Mesenchymal stem cell (in vitro differentiated cells and primary cell): ENCODE results near the gene LYRM9.

Source experiments
- DNase-seq: peaks from one replicate; pipeline ENCODE4 v3.0.0-alpha.2; 2013
- H2AFZ ChIP-seq: one replicate; pipeline ENCODE4 v1.6.1; 2013; ENCODE audit warnings: low read depth, mild to moderate bottlenecking, control low read depth, inconsistent platforms, low read length, moderate library complexity
- H2AK5ac ChIP-seq: 2 replicates; pipeline ENCODE4 v1.6.1; 2013; ENCODE audit warnings: low read length, moderate library complexity, mild to moderate bottlenecking, inconsistent platforms; ENCODE audit not compliant: severe bottlenecking
- H2BK120ac ChIP-seq: one replicate; pipeline ENCODE4 v1.6.1; 2013; ENCODE audit warnings: low read depth, mild to moderate bottlenecking, inconsistent platforms, low read length, moderate library complexity
- H2BK12ac ChIP-seq, 2 experiments: one replicate each; pipeline ENCODE4 v1.6.1; 2013; ENCODE audit warnings: inconsistent platforms in 2 of 2, low read length in 2 of 2, mild to moderate bottlenecking in 2 of 2, moderate library complexity in 2 of 2, control low read depth in 1 of 2
- H2BK15ac ChIP-seq: one replicate; pipeline ENCODE4 v1.6.1; 2013; ENCODE audit warnings: mild to moderate bottlenecking, low read depth, inconsistent platforms; ENCODE audit not compliant: poor library complexity, severe bottlenecking
- H2BK5ac ChIP-seq: 2 replicates; pipeline ENCODE4 v1.6.1; 2013; ENCODE audit warnings: low read depth, mild to moderate bottlenecking, low read length, control low read depth, inconsistent platforms; ENCODE audit not compliant: poor library complexity, severe bottlenecking
- H3K14ac ChIP-seq, 2 experiments: one replicate each; pipeline ENCODE4 v1.6.1; 2013; ENCODE audit warnings: inconsistent platforms in 2 of 2, low read length in 2 of 2, control low read depth in 1 of 2, mild to moderate bottlenecking in 1 of 2, moderate library complexity in 1 of 2
- H3K18ac ChIP-seq, 2 experiments: one replicate each; pipeline ENCODE4 v1.6.1; 2013; ENCODE audit warnings: inconsistent platforms in 2 of 2, low read length in 2 of 2, control low read depth in 1 of 2, low read depth in 1 of 2, mild to moderate bottlenecking in 1 of 2
- H3K23ac ChIP-seq, 2 experiments: one replicate each; pipeline ENCODE4 v1.6.1; 2013; ENCODE audit warnings: inconsistent platforms in 2 of 2, low read length in 2 of 2, mild to moderate bottlenecking in 2 of 2, moderate library complexity in 2 of 2, control low read depth in 1 of 2
- H3K27ac ChIP-seq: 2 replicates; pipeline ENCODE4 v1.5.1; 2013; ENCODE audit warnings: mild to moderate bottlenecking, moderate library complexity, low read length, control low read depth, inconsistent platforms; ENCODE audit not compliant: poor library complexity, severe bottlenecking
- H3K27me3 ChIP-seq, 2 experiments: 2 replicates each; pipeline versions ENCODE4 v1.6.1 to v1.7.0; 2013; ENCODE audit warnings: low read length in 2 of 2, mild to moderate bottlenecking in 2 of 2, moderate library complexity in 2 of 2, control low read depth in 1 of 2, inconsistent platforms in 1 of 2; ENCODE audit not compliant: control insufficient read depth in 1 of 2, insufficient read depth in 1 of 2
- H3K36me3 ChIP-seq, 2 experiments: 2 replicates each; pipeline versions ENCODE4 v1.6.1 to v1.7.0; 2013; ENCODE audit warnings: low read length in 2 of 2, control low read depth in 1 of 2, inconsistent platforms in 1 of 2, low read depth in 1 of 2, mild to moderate bottlenecking in 1 of 2; ENCODE audit not compliant: insufficient read depth in 2 of 2, control insufficient read depth in 1 of 2
- H3K4ac ChIP-seq, 2 experiments: one replicate each; pipeline ENCODE4 v1.6.1; 2013; ENCODE audit warnings: inconsistent platforms in 2 of 2, low read length in 2 of 2, mild to moderate bottlenecking in 2 of 2, moderate library complexity in 2 of 2, control low read depth in 1 of 2, low read depth in 1 of 2
- H3K4me1 ChIP-seq: 2 replicates; pipeline ENCODE4 v1.6.1; 2013; ENCODE audit warnings: low read depth, low read length, control low read depth; ENCODE audit not compliant: control insufficient read depth, insufficient read depth
- H3K4me2 ChIP-seq: 2 replicates; pipeline ENCODE4 v1.6.1; 2013; ENCODE audit warnings: low read length, mild to moderate bottlenecking, inconsistent platforms; ENCODE audit not compliant: poor library complexity, severe bottlenecking
- H3K4me3 ChIP-seq, 2 experiments: 2 replicates each; pipeline versions ENCODE4 v1.5.1 to v1.7.0; 2013; ENCODE audit warnings: low read length in 2 of 2, mild to moderate bottlenecking in 2 of 2, control low read depth in 1 of 2, low read depth in 1 of 2; ENCODE audit not compliant: insufficient read depth in 1 of 2
- H3K79me1 ChIP-seq: replicated peaks from 2 replicates; pipeline ENCODE4 v1.6.1; 2013; ENCODE audit warnings: mild to moderate bottlenecking, control low read depth, low read length, inconsistent platforms; ENCODE audit not compliant: poor library complexity, severe bottlenecking
- H3K9ac ChIP-seq: 2 replicates; pipeline ENCODE4 v1.7.0; 2013; ENCODE audit warnings: mild to moderate bottlenecking, low read length, moderate library complexity
- H3K9me3 ChIP-seq: 2 replicates; pipeline ENCODE4 v1.7.0; 2013; ENCODE audit warnings: mild to moderate bottlenecking, low read length; ENCODE audit not compliant: control insufficient read depth
- H4K8ac ChIP-seq: one replicate; pipeline ENCODE4 v1.6.1; 2013; ENCODE audit warnings: inconsistent platforms, mild to moderate bottlenecking, low read length, moderate library complexity
- H4K91ac ChIP-seq: one replicate; pipeline ENCODE4 v1.6.1; 2013; ENCODE audit warnings: mild to moderate bottlenecking, low read length, inconsistent platforms
- WGBS: methylation state at CpG from one replicate; pipeline ENCODE4 v1.1.7; 2013; ENCODE audit warnings: mixed read lengths; 5-methylcytosine and 5-hydroxymethylcytosine counted together

Gene LYRM9

GRCh38 chr17:27938864-27939263 is 45.7 kb upstream of the LYRM9 start:
- Histone ChIP-seq H3K9me3 (no peaks in the 10 kb centered on the region), H3K79me1 (no peaks in the 10 kb centered on the region), H3K14ac (no peak overlapping the region), H2BK5ac (no peak overlapping the region), H2BK120ac (no peak overlapping the region), H3K18ac (no peak overlapping the region), H3K23ac (no peak overlapping the region), H3K4me3 (no peak overlapping the region), H4K8ac (no peak overlapping the region), H3K27ac (no peak overlapping the region), H3K9ac (no peak overlapping the region), H4K91ac (no peak overlapping the region), H3K4me1 (no peaks in the 10 kb centered on the region), H2AK5ac (no peak overlapping the region), H2BK12ac (no peak overlapping the region), H2AFZ (no peak overlapping the region), H3K4me2 (no peak overlapping the region), H3K36me3 (no peaks in the 10 kb centered on the region), H3K27me3 (peaks cover 16 to 45% of the 10 kb centered on the region in 2 experiments), H2BK15ac (no peak overlapping the region), H3K4ac (no peak overlapping the region)
- DNase-seq, result no peak
- WGBS, result 79% methylated on average over 4 of the region's 4 CpGs

- no peak for DNase-seq
- Histone ChIP-seq H3K4me2 (no peak overlapping the region), H3K27ac (no peak overlapping the region), H3K4me3 (no peak overlapping the region), H4K91ac (no peak overlapping the region), H3K27me3 (peaks cover 16 to 45% of the 10 kb centered on the region in 2 experiments), H2BK12ac (no peak overlapping the region), H2BK15ac (no peak overlapping the region), H2BK120ac (no peak overlapping the region), H3K9me3 (no peaks in the 10 kb centered on the region), H2BK5ac (no peak overlapping the region), H3K36me3 (no peaks in the 10 kb centered on the region), H3K4ac (no peak overlapping the region), H3K79me1 (no peaks in the 10 kb centered on the region), H3K14ac (no peak overlapping the region), H3K4me1 (no peaks in the 10 kb centered on the region), H2AK5ac (no peak overlapping the region), H3K9ac (no peak overlapping the region), H4K8ac (no peak overlapping the region), H2AFZ (no peak overlapping the region), H3K18ac (no peak overlapping the region), H3K23ac (no peak overlapping the region)
Observed at GRCh38 chr17:27938241-27938640, 45.1 kb upstream of the LYRM9 start.

- no peak overlapping the region for H2BK15ac ChIP-seq
- H2AK5ac ChIP-seq, result no peak overlapping the region
- H3K27ac ChIP-seq, result no peak overlapping the region
- no peaks in the 10 kb centered on the region for H3K79me1 ChIP-seq
- no peak overlapping the region for H4K91ac ChIP-seq
- no peak overlapping the region for H2BK12ac ChIP-seq
- WGBS, result 82% methylated on average over 8 of the region's 8 CpGs
- H3K4me1 ChIP-seq, result no peaks in the 10 kb centered on the region
- no peaks in the 10 kb centered on the region for H3K9me3 ChIP-seq
- no peak overlapping the region for H4K8ac ChIP-seq
- H3K14ac ChIP-seq, result no peak overlapping the region
- H3K23ac ChIP-seq, result no peak overlapping the region
- no peak overlapping the region for H2BK5ac ChIP-seq
- no peak overlapping the region for H3K4ac ChIP-seq
- no peak overlapping the region for H2AFZ ChIP-seq
- no peak overlapping the region for H2BK120ac ChIP-seq
- H3K36me3 ChIP-seq, result no peaks in the 10 kb centered on the region
- no peak overlapping the region for H3K9ac ChIP-seq
- no peak overlapping the region for H3K4me2 ChIP-seq
- H3K18ac ChIP-seq, result no peak overlapping the region
- no peak for DNase-seq
- H3K4me3 ChIP-seq, result no peak overlapping the region
- peaks cover 16 to 45% of the 10 kb centered on the region in 2 experiments for H3K27me3 ChIP-seq
Observed at GRCh38 chr17:27937025-27937546, 43.9 kb upstream of the LYRM9 start.

- no peak overlapping the region for H4K8ac ChIP-seq
- H3K4ac ChIP-seq, result no peak overlapping the region
- no peak overlapping the region for H3K18ac ChIP-seq
- H3K4me3 ChIP-seq, result no peak overlapping the region
- H3K4me2 ChIP-seq, result no peak overlapping the region
- H4K91ac ChIP-seq, result no peak overlapping the region
- no peak overlapping the region for H3K14ac ChIP-seq
- H3K27ac ChIP-seq, result no peak overlapping the region
- WGBS, result 52% methylated on average over 6 of the region's 6 CpGs
- H3K27me3 ChIP-seq, result peaks cover 6% of the 10 kb centered on the region in 2 experiments
- no peaks in the 10 kb centered on the region for H3K36me3 ChIP-seq
- no peak overlapping the region for H2AK5ac ChIP-seq
- H2BK5ac ChIP-seq, result no peak overlapping the region
- no peak overlapping the region for H2BK15ac ChIP-seq
- H3K79me1 ChIP-seq, result no peaks in the 10 kb centered on the region
- no peak overlapping the region for H2BK120ac ChIP-seq
- no peak overlapping the region for H3K23ac ChIP-seq
- H3K9ac ChIP-seq, result no peak overlapping the region
- H2BK12ac ChIP-seq, result no peak overlapping the region
- H3K4me1 ChIP-seq, result no peaks in the 10 kb centered on the region
- H3K9me3 ChIP-seq, result no peaks in the 10 kb centered on the region
- DNase-seq, result no peak
- H2AFZ ChIP-seq, result no peak overlapping the region
Observed at GRCh38 chr17:27930000-27930399, 36.8 kb upstream of the LYRM9 start.
